Thyroid gland (tissue), 4 donors: ENCODE results near the gene MACF1.
"Not testable (repeated sequence)": the region's sequence is repeated elsewhere in the genome, so short reads cannot be mapped to it uniquely, and the experiment has no call there.

Experiments
- CTCF ChIP-seq, 6 experiments: fragments of 200-600 bp in 3 of 6; fragments of 450-650 bp in 3 of 6; sonication (generic) in 3 of 6; IDR thresholded peaks; one replicate each; pipeline ENCODE4 v1.5.1; 2016 to 2019; ENCODE audit warnings: antibody characterized with exemption in 6 of 6, mild to moderate bottlenecking in 2 of 6, inconsistent platforms in 1 of 6, moderate library complexity in 1 of 6
- POLR2A ChIP-seq, 2 donors: fragments of 450-650 bp; IDR thresholded peaks; one replicate each; pipeline ENCODE4 v1.6.1; 2017; ENCODE audit warnings: antibody characterized with exemption in 2 of 2, mild to moderate bottlenecking in 2 of 2, moderate library complexity in 1 of 2

GRCh38 chr1:39511477-39511876 is 307.0 kb downstream of the MACF1 start:
- not testable (repeated sequence) for TF ChIP-seq CTCF, POLR2A (IDR thresholded peaks at IDR 0.05)
